ENCODE measurements around the gene NDUFV1. TPM values are rescaled to one million over a fixed set of nuclear protein-coding genes. Genes with fewer than 3 reads are reported as not detected.

The NDUFV1 gene
- total RNA-seq, 4 donors from 2014 or later: 75.6 to 207 (median 142) TPM

Small RNA genes lying within 50 kb of the gene (small RNA-seq; reads per million reads assigned to genes)
- gene AP003385.3: not detected

Other genes with a start within 250 kb of the NDUFV1 start
- gene CLCF1, start 233.3 kb upstream of the NDUFV1 start, total RNA-seq: 10 to 100 TPM in 1 of 4 donors, 1 to 10 TPM in 2, under 1 TPM in 1; 0.77 to 19.3 (median 7.4) TPM
- gene RAD9A, start 214.9 kb upstream of the NDUFV1 start, total RNA-seq: 10 to 100 TPM in 2 of 4 donors, 1 to 10 TPM in 2; 2.6 to 37.3 (median 11.6) TPM
- 100 to 1,000 TPM in 1 of 4 donors, 10 to 100 TPM in 3; 15.9 to 180 (median 77.1) TPM for gene PPP1CA, start 205.1 kb upstream of the NDUFV1 start, total RNA-seq
- 1 to 10 TPM in 2 of 4 donors, not detected in 2; 1.3 to 2.5 TPM for gene TBC1D10C, start 202.9 kb upstream of the NDUFV1 start, total RNA-seq
- gene CARNS1, start 191.3 kb upstream of the NDUFV1 start, total RNA-seq: 1 to 10 TPM in 1 of 4 donors, under 1 TPM in 1, not detected in 2; 0.76 to 3.3 TPM
- 10 to 100 TPM; 25.6 to 45.0 (median 30.7) TPM for gene RPS6KB2, start 178.4 kb upstream of the NDUFV1 start, total RNA-seq
- 1 to 10 TPM in 3 of 4 donors, under 1 TPM in 1; 0.29 to 5.0 (median 1.9) TPM for gene PTPRCAP, start 169.3 kb upstream of the NDUFV1 start, total RNA-seq
- 10 to 100 TPM; 34.7 to 79.2 (median 69.0) TPM for gene CORO1B, start 163.5 kb upstream of the NDUFV1 start, total RNA-seq
- not detected for gene GPR152, start 154.2 kb upstream of the NDUFV1 start, total RNA-seq
- 1 to 10 TPM in 1 of 4 donors, under 1 TPM in 1, not detected in 2; 0.67 to 1.9 TPM for gene CABP4, start 151.6 kb upstream of the NDUFV1 start, total RNA-seq
- 10 to 100 TPM in 3 of 4 donors, 1 to 10 TPM in 1; 6.9 to 59.5 (median 36.0) TPM for gene TMEM134, start 137.7 kb upstream of the NDUFV1 start, total RNA-seq
- 100 to 1,000 TPM in 1 of 4 donors, 10 to 100 TPM in 3; 52.9 to 131 (median 85.5) TPM for gene AIP, start 123.9 kb upstream of the NDUFV1 start, total RNA-seq
- 10 to 100 TPM in 3 of 4 donors, 1 to 10 TPM in 1; 7.9 to 89.7 (median 15.2) TPM for gene PITPNM1, start 101.6 kb upstream of the NDUFV1 start, total RNA-seq
- gene CDK2AP2, start 98.8 kb upstream of the NDUFV1 start, total RNA-seq: 10 to 100 TPM in 1 of 4 donors, 1 to 10 TPM in 3; 2.1 to 28.7 (median 6.9) TPM
- gene CABP2, start 83.5 kb upstream of the NDUFV1 start, total RNA-seq: not detected
- 100 to 1,000 TPM; 410 to 885 (median 651) TPM for gene GSTP1, start 23.1 kb upstream of the NDUFV1 start, total RNA-seq
- 1 to 10 TPM in 2 of 4 donors, not detected in 2; 3.5 to 7.6 TPM for gene NUDT8, start 23.0 kb downstream of the NDUFV1 start, total RNA-seq
- gene TBX10, start 32.8 kb downstream of the NDUFV1 start, total RNA-seq: not detected
- gene ACY3, start 43.8 kb downstream of the NDUFV1 start, total RNA-seq: not detected
- 1 to 10 TPM in 1 of 4 donors, not detected in 3; 1.2 TPM for gene ALDH3B2, start 67.7 kb downstream of the NDUFV1 start, total RNA-seq